HEK293 (cell line): ENCODE measurements around the gene HSPBAP1.

ENCODE experiments used
- CTCF ChIA-PET: fragments of 350-600 bp; formaldehyde crosslinking; extraction: SDS; loops from one replicate; lab custom pipeline; 2021; ENCODE audit warnings: antibody characterized with exemption; lab: Yijun Ruan, JAX
- POLR2A ChIA-PET: fragments of 300-600 bp; formaldehyde crosslinking; extraction: SDS; loops from one replicate; lab custom pipeline; 2020; ENCODE audit warnings: antibody characterized with exemption, inconsistent platforms; lab: Yijun Ruan, JAX
- H3K27ac ChIP-seq: fragments of 200-500 bp; sonication (Bioruptor generic); 2 replicates; pipeline ENCODE4 v1.5.1; 2014; ENCODE audit warnings: low read depth, low read length, control low read depth, inconsistent platforms; ENCODE audit errors: extremely low read depth
- H3K36me3 ChIP-seq, 2 experiments: fragments of 200-500 bp in 1 of 2; sonication (Bioruptor generic) in 1 of 2; 1 replicate in 1 of 2; 2 replicates in 1 of 2; pipeline ENCODE4 v1.5.1; 2014 to 2017; ENCODE audit warnings: inconsistent platforms in 2 of 2, low read length in 2 of 2; ENCODE audit not compliant: control insufficient read depth in 2 of 2, insufficient read depth in 1 of 2
- H3K4me1 ChIP-seq: fragments of 200-500 bp; sonication (Bioruptor generic); 2 replicates; pipeline ENCODE4 v1.5.1; 2014; ENCODE audit warnings: mild to moderate bottlenecking, low read length, inconsistent platforms; ENCODE audit not compliant: control insufficient read depth, insufficient read depth
- H3K4me3 ChIP-seq: 2 replicates; pipeline ENCODE4 v1.5.1; 2011; ENCODE audit warnings: low read depth, mild to moderate bottlenecking, control low read depth, low read length, moderate library complexity
- H3K9me3 ChIP-seq: fragments of 200-500 bp; sonication (Bioruptor generic); 2 replicates; pipeline ENCODE4 v1.5.1; 2014; ENCODE audit warnings: low read depth, low read length, inconsistent platforms; ENCODE audit not compliant: control insufficient read depth, insufficient read depth
- AEBP2 ChIP-seq: fragments of 450-650 bp; formaldehyde crosslinking; IDR thresholded peaks from 2 replicates; pipeline ENCODE4 v1.5.1; 2016; ENCODE audit warnings: missing biosample characterization, missing genetic modification characterization, borderline replicate concordance
- HOXD13 ChIP-seq: sonication (generic); formaldehyde crosslinking; IDR thresholded peaks from 2 replicates; pipeline ENCODE4 v1.8.0; 2022; ENCODE audit warnings: missing genetic modification reagents, borderline replicate concordance
- KLF7 ChIP-seq: fragments of 450-650 bp; formaldehyde crosslinking; IDR thresholded peaks from 2 replicates; pipeline ENCODE4 v1.5.1; 2016; ENCODE audit warnings: missing biosample characterization, missing genetic modification characterization, borderline replicate concordance
- SALL2 ChIP-seq: fragments of 450-650 bp; formaldehyde crosslinking; IDR thresholded peaks from 2 replicates; pipeline ENCODE4 v1.5.0; 2017; ENCODE audit warnings: missing biosample characterization, mild to moderate bottlenecking, missing genetic modification characterization, borderline replicate concordance
- SETDB1 ChIP-seq: IDR thresholded peaks from one replicate; pipeline ENCODE4 v1.6.1; 2017; ENCODE audit warnings: mild to moderate bottlenecking, low read length, moderate library complexity, mixed read lengths; ENCODE audit not compliant: insufficient read length
- SP7 ChIP-seq: fragments of 450-650 bp; formaldehyde crosslinking; IDR thresholded peaks from 2 replicates; pipeline ENCODE4 v1.5.1; 2016; ENCODE audit warnings: missing biosample characterization, missing genetic modification characterization
- ZBTB8A ChIP-seq: fragments of 450-650 bp; formaldehyde crosslinking; IDR thresholded peaks from 2 replicates; pipeline ENCODE4 v1.5.1; 2016; ENCODE audit warnings: missing biosample characterization, missing genetic modification characterization
- ZNF138 ChIP-seq: fragments of 450-650 bp; formaldehyde crosslinking; IDR thresholded peaks from 2 replicates; pipeline ENCODE4 v1.5.1; 2016; ENCODE audit warnings: missing biosample characterization, missing genetic modification characterization, borderline replicate concordance
- ZNF140 ChIP-seq: fragments of 450-650 bp; formaldehyde crosslinking; IDR thresholded peaks from 2 replicates; pipeline ENCODE4 v1.5.1; 2016; ENCODE audit warnings: missing biosample characterization, missing genetic modification characterization
- ZNF146 ChIP-seq: fragments of 450-650 bp; formaldehyde crosslinking; IDR thresholded peaks from 2 replicates; pipeline ENCODE4 v1.5.1; 2016; ENCODE audit warnings: missing biosample characterization, missing genetic modification characterization
- ZNF16 ChIP-seq: fragments of 450-650 bp; formaldehyde crosslinking; IDR thresholded peaks from 2 replicates; pipeline ENCODE4 v1.5.1; 2016; ENCODE audit warnings: low read depth, missing biosample characterization, missing genetic modification characterization
- ZNF223 ChIP-seq: fragments of 450-650 bp; formaldehyde crosslinking; IDR thresholded peaks from 2 replicates; pipeline ENCODE4 v1.5.1; 2016; ENCODE audit warnings: missing biosample characterization, missing genetic modification characterization
- ZNF280C ChIP-seq: fragments of 450-650 bp; formaldehyde crosslinking; IDR thresholded peaks from 2 replicates; pipeline ENCODE4 v1.5.1; 2016; ENCODE audit warnings: missing biosample characterization, missing genetic modification characterization
- ZNF488 ChIP-seq: fragments of 450-650 bp; formaldehyde crosslinking; IDR thresholded peaks from 2 replicates; pipeline ENCODE4 v1.5.1; 2016; ENCODE audit warnings: missing biosample characterization, missing genetic modification characterization
- ZNF549 ChIP-seq: fragments of 450-650 bp; IDR thresholded peaks from 2 replicates; pipeline ENCODE4 v1.5.1; 2018; ENCODE audit warnings: missing biosample characterization, missing genetic modification characterization, mild to moderate bottlenecking, inconsistent platforms, moderate library complexity
- ZNF596 ChIP-seq: fragments of 450-650 bp; IDR thresholded peaks from 2 replicates; pipeline ENCODE4 v1.5.0; 2018; ENCODE audit warnings: missing biosample characterization, mild to moderate bottlenecking, missing genetic modification characterization, moderate library complexity
- ZNF621 ChIP-seq: fragments of 450-650 bp; formaldehyde crosslinking; IDR thresholded peaks from 2 replicates; pipeline ENCODE4 v1.5.1; 2017; ENCODE audit warnings: missing biosample characterization, missing genetic modification characterization
- ZNF629 ChIP-seq: fragments of 450-650 bp; formaldehyde crosslinking; IDR thresholded peaks from 2 replicates; pipeline ENCODE4 v1.5.1; 2017; ENCODE audit warnings: missing biosample characterization, missing genetic modification characterization
- ZNF658 ChIP-seq: fragments of 450-650 bp; formaldehyde crosslinking; IDR thresholded peaks from 2 replicates; pipeline ENCODE4; 2016; ENCODE audit warnings: missing biosample characterization, missing genetic modification characterization
- ZNF660 ChIP-seq: fragments of 450-650 bp; IDR thresholded peaks from 2 replicates; pipeline ENCODE4 v1.5.1; 2018; ENCODE audit warnings: missing biosample characterization, mild to moderate bottlenecking, missing genetic modification characterization
- ZNF701 ChIP-seq: fragments of 450-650 bp; formaldehyde crosslinking; IDR thresholded peaks from 2 replicates; pipeline ENCODE4 v1.5.1; 2016; ENCODE audit warnings: missing biosample characterization, missing genetic modification characterization
- ZNF76 ChIP-seq: fragments of 450-650 bp; formaldehyde crosslinking; IDR thresholded peaks from 2 replicates; pipeline ENCODE4; 2016; ENCODE audit warnings: low read depth, missing biosample characterization, missing genetic modification characterization, borderline replicate concordance
- ZNF791 ChIP-seq: fragments of 450-650 bp; formaldehyde crosslinking; IDR thresholded peaks from 2 replicates; pipeline ENCODE4 v1.5.1; 2016; ENCODE audit warnings: missing biosample characterization, missing genetic modification characterization
- ZNF843 ChIP-seq: fragments of 450-650 bp; formaldehyde crosslinking; IDR thresholded peaks from 2 replicates; pipeline ENCODE4 v1.5.1; 2016; ENCODE audit warnings: missing biosample characterization, missing genetic modification characterization
- ZSCAN16 ChIP-seq: fragments of 450-650 bp; formaldehyde crosslinking; IDR thresholded peaks from 2 replicates; pipeline ENCODE4 v1.5.1; 2016; ENCODE audit warnings: missing biosample characterization, missing genetic modification characterization

Gene HSPBAP1

GRCh38 chr3:122697952-122698620 is 95.5 kb downstream of the HSPBAP1 start:
- TF ChIP-seq AEBP2 (tag by site-specific recombination): no peak
- no peak for TF ChIP-seq ZNF621 (tag by site-specific recombination)
- TF ChIP-seq ZNF76 (tag by site-specific recombination): no peak
- no peak for TF ChIP-seq SP7 (tag by site-specific recombination)
- TF ChIP-seq ZNF16 (tag by site-specific recombination): no peak
- TF ChIP-seq ZNF629 (tag by site-specific recombination): no peak
- no peak for TF ChIP-seq ZBTB8A (tag by site-specific recombination)
- Histone ChIP-seq H3K36me3 (no peaks in the 10 kb centered on the region), H3K4me3 (no peak overlapping the region), H3K9me3 (no peaks in the 10 kb centered on the region), H3K4me1 (no peaks in the 10 kb centered on the region), H3K27ac (no peak overlapping the region)
- ChIA-PET POLR2A (no interaction called here), CTCF (no interaction called here)

- Histone ChIP-seq H3K4me1 (no peaks in the 10 kb centered on the region), H3K4me3 (no peak overlapping the region), H3K36me3 (no peaks in the 10 kb centered on the region; a peak in 1 of 3 replicates), H3K9me3 (no peaks in the 10 kb centered on the region), H3K27ac (no peak overlapping the region)
- TF ChIP-seq SALL2 (no peak), ZNF791 (tag by site-specific recombination) (no peak), ZSCAN16 (tag by site-specific recombination) (no peak), ZNF140 (tag by site-specific recombination) (no peak), ZNF138 (tag by site-specific recombination) (no peak), KLF7 (tag by site-specific recombination) (no peak), ZNF596 (tag by site-specific recombination) (no peak), ZNF223 (tag by site-specific recombination) (no peak), ZNF658 (tag by site-specific recombination) (no peak), ZNF280C (no peak), ZNF146 (tag by site-specific recombination) (no peak), ZNF629 (tag by site-specific recombination) (no peak)
- ChIA-PET POLR2A (no interaction called here), CTCF (interaction anchor here (0.6 kb wide), 2 partner anchors 19 to 397 kb away, joined by 3 read pairs; no protein-coding TSS in a partner anchor)
These were observed 97.6 kb downstream of the HSPBAP1 start for GRCh38 chr3:122695927-122696561.

GRCh38 chr3:122694966-122695365 is 98.7 kb downstream of the HSPBAP1 start:
- POLR2A ChIA-PET: no interaction called here
- Histone ChIP-seq H3K36me3 (no peaks in the 10 kb centered on the region; a peak in 1 of 3 replicates), H3K27ac (no peak overlapping the region), H3K4me1 (no peaks in the 10 kb centered on the region), H3K4me3 (no peak overlapping the region), H3K9me3 (no peaks in the 10 kb centered on the region)
- CTCF ChIA-PET: interaction anchor here (0.6 kb wide), 2 partner anchors 134 to 396 kb away, joined by 3 to 4 read pairs; no protein-coding TSS in a partner anchor
- TF ChIP-seq SETDB1 (no peak), ZNF549 (tag by site-specific recombination) (no peak), HOXD13 (CRISPR knock-in tag) (no peak), AEBP2 (tag by site-specific recombination) (no peak), ZNF660 (tag by site-specific recombination) (no peak), ZNF488 (tag by site-specific recombination) (no peak), ZNF843 (tag by site-specific recombination) (no peak), ZNF701 (tag by site-specific recombination) (no peak)
